Stimulated activated CD4-positive, alpha-beta T cell treated with anti-CD3 and anti-CD28 coated beads, Interleukin-4, amount 100 ng/mL, for 1 hour (primary cell): ENCODE results near the gene CDKL2.
A peak's percentile ranks its signal among the peaks of the same experiment; 100 is the strongest.
"Not testable (repeated sequence)": the region's sequence is repeated elsewhere in the genome, so short reads cannot be mapped to it uniquely, and the experiment has no call there.

Experiments used
- DNase-seq: peaks from one replicate; pipeline ENCODE4 v3.0.0-alpha.2; 2020

The CDKL2 gene

DNA sequence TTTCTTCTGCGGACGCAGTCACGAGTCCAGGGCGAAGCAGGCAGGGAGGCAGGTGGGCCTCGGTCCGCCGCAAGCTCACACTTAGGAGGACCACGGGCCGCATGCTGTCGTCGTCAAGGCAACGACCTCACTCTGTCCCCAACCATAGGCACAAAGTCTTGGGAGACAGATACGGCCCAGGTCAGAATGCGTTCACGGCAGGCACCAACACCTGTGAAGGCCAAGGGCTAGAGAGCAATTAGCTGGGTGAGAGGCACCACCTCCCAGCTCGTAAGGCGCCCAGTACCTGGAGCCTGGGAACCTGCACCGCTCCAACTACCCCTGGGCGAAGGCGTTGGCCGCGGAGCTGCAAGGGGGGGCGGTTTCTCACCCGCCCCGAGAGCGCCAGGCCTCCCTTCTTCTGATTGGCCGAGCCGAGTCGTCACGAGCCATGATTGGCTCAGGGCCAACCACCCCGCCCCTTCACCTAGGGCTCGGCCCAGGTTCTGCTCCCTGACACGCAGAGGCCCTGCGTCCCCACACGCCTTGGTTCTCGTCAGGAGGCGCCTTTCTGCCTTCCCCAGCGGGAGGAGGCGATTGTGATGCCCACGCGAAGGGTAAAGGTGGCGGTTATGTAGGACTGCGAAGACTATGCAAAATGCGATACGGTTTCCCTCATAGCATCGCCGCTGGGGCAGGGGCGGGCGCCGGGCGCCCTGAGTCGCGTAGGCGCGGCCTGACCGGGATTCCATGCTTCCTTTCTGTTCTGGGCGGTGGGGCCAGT is at the start of gene CDKL2:
Gene CDKL2, minus strand, starts transcription at position 355 of the 763 bp plus-strand sequence. CDS start 4,540 bp downstream, outside the sequence.
- DNase-seq: peak; percentile 91

GRCh38 chr4:75678965-75679364 is 48.6 kb upstream of the CDKL2 start:
- no peak for DNase-seq

GRCh38 chr4:75678473-75678872 is 48.1 kb upstream of the CDKL2 start:
- no peak for DNase-seq

- DNase-seq: no peak
These were observed 44.7 kb upstream of the CDKL2 start for GRCh38 chr4:75675004-75675531.

GRCh38 chr4:75673959-75674328 is 43.6 kb upstream of the CDKL2 start:
- DNase-seq: no peak

- DNase-seq: peak; percentile 97
These were observed 43.0 kb upstream of the CDKL2 start, which contains the start of gene G3BP2 for GRCh38 chr4:75673027-75673958. Gene G3BP2, minus strand, starts transcription at chr4:75673411. Its CDS starts 11,386 bp downstream, at chr4:75662025.

GRCh38 chr4:75672461-75673026 is 42.2 kb upstream of the CDKL2 start:
- peak; percentile 81 for DNase-seq

- no peak for DNase-seq
These were observed 41.6 kb upstream of the CDKL2 start for GRCh38 chr4:75671802-75672421.

DNA sequence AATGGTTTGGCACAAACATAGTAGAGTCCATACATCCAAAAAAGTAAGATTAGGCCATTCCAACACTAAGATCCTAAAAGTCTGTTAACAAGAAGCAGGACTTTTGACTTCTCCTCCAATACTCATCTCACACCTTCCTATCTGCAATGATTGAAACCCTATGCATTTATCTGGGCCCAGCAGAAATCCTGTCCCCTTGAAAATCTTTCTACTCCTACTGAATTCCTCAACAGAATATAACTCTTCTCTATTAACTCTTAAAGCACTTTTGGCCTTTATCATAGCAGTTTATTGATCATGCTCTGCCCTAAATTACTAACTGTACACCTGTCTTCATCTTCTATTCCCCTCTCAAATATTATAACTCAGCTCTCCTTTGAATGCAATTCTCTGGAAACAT is 38.3 kb upstream of the CDKL2 start:
- no peak for DNase-seq

GRCh38 chr4:75667636-75668035 is 37.3 kb upstream of the CDKL2 start:
- DNase-seq: not testable (repeated sequence)

DNA sequence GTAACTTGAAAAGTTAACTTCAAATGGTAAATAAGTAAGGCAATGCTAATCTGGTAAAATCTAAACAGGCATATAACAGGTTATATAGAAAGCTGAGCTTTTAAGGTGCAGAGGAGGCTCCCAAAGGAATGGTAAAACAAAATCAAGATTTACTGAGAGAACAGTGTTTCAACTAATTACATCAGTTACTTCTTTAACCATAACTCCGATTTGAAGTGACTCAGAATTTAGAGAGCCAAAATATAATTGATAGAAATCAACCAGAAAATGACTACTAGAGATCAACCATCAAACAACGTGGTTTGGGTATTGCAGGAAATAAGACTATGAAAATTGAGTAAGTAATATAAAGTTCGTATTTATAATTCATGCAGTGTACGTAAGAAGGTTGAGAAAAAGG is 36.0 kb upstream of the CDKL2 start:
- no peak for DNase-seq

DNA sequence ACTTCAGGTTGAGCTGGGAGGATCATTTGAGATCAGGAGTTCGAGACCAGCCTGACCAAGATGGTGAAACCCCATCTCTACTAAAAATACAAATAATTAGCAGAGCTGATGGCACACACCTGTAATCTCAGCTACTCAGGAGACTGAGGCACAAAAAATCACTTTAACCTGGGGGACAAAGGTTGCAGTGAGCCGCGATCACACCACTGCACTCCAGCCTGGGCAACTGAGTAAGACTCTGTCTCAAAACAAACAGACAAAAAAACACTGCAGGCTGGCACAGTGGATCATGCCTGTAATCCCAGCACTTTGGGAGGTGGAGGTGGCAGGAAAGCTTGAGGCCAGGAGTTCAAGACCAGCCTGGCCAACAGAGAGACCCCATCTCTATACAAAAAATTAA is 34.3 kb upstream of the CDKL2 start:
- not testable (repeated sequence) for DNase-seq

GRCh38 chr4:75662626-75663025 is 32.3 kb upstream of the CDKL2 start:
- DNase-seq: no peak

DNA sequence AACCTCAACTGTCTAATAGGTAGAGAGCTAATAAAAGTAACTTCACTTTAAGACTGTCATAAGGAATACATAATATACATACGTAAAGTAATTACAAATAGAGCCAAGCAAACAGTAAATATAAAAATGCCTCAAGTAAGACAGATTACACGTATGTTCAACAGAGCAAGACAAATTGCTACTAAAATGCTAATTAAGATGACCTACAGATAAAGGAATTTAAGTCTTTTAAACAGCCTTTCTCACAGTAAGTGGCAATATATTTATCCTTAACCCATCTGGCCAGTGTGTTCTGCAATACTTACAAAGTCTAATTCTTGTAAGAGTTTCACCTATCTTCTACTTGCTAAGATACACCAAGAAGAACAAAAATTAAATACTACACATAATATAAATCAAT is 30.2 kb upstream of the CDKL2 start:
- DNase-seq: no peak

DNA sequence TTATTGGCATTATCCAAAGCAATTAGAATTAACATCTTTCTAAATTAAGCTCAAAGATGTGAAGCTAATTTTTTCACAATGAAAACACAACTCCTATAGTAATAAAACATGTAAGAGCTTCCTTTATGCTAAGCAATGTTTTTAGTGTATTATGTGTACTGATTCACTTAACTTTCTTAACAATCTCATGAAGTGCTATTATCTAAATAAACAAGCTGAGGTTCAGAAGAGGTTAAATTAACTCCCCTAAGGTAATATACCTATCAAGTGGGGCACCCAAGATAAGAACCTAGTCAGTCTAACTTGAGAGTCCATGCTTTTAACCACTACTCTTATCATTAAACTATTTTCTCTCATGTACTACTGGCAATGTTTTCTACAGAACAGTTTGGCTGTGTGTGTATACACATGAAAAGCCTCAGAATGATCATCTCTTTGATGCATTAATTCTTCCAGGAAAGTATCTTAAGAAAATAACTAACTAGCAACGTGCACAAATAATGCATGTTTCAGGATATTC is 29.2 kb upstream of the CDKL2 start:
- no peak for DNase-seq

DNA sequence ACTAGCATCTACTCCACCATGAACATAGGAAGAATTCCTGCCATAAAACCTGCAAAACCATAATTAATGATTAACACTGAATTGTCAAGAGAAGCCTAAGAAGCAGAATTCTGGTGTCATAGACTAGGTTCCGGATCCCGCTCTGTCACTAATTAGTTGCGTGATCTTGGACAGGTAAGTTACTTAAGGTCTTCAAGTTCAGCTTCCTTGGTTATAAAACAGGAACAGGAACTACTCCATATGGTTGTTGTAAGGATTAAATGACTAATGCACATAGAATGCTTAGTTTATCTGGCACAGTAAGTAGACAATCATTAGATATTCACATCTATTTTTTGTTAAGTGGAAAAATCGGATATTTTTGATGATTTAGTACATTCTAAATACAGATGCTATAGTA is 28.5 kb upstream of the CDKL2 start:
- DNase-seq: no peak

DNA sequence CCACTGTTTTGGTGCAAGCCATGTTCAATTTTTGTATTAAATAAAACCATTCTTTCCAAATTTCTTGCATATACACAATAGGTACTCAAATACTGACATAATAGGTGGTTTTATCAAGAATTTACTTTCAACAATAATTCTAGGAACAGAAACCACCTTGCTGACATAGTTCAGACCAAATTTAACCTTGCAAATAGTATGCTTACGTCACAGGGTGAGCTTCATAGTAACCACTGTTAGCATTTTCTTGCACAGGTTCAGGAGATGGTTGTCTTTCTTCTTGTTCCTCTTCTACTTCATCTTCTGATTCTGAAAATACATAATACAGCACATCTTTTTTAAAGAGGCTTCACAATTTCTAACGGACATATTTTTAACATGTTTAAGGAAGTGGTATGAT is 25.2 kb upstream of the CDKL2 start:
- DNase-seq: no peak

GRCh38 chr4:75654905-75655304 is 24.6 kb upstream of the CDKL2 start:
- DNase-seq: no peak

DNA sequence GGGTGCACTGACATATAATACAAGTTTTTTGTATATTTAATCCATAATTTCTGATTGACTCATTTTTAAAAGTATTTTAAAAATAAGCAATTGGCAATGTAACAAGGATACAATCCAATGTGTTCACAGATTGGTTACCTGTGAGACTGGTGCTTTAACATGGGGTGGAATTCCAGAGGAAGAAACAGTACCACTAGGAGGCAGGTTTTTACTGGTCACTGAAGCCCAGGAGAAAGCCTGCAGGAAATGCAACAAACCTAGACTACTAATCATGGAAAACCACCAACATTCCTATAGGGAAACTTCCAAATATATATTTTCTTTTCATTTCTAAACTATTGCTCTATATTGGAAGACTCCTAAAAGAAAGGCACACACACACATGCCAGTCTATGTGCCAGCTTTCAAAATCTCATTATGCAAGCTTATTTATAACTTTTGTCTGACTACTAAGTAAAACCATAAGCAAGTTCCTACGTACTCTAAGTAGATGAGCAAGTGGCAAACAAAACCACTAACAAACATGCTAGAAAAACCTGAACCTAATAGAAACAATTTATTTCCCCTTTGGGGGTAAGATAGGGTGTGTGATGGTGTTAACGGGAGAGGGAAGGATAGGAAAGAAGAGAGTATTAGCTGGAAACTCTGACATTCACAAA is 23.6 kb upstream of the CDKL2 start:
- DNase-seq: no peak

DNA sequence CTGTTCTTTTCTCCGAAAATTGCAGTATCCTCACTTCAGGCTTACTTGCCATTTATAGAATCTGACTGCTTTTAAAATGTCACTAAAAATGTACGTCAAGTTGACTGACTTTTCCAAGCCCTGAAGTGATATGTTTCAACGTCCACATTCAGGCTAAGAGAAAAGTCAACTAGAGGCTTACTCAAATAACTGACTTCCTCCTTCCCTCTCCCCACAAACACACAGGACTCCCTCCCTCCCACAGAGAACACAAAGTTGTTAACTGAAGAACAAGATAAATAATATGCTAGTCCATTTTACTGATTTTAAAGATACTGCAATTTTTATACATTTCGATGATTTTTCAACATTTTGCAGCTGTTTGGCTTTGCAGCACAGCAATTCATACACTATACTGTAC is 13.8 kb upstream of the CDKL2 start:
- DNase-seq: no peak

DNA sequence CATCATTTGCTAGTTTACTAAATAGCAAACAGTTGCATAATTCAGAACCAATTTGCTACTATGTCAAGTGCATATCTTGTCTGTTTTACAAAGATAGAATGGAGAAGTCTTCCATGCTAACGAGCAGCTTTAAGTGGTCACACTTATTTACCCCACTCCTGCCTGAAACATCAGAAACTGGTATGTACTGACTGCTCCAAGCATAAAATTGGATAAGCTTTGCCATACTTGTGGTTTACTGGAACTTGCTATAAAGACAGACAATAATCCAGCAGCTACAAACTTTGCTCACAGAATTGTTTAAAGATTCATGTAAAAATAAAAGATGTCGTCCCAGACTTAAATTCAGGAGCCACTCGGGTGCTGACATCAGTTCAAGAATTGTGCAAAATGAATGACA is 13.3 kb upstream of the CDKL2 start:
- no peak for DNase-seq

- DNase-seq: no peak
These were observed 8.9 kb upstream of the CDKL2 start for GRCh38 chr4:75639124-75639695.
